Panc1 (cell line): ENCODE measurements around the gene IFIT1B. TPM values are rescaled to one million over a fixed set of nuclear protein-coding genes. Genes with fewer than 3 reads are reported as not detected.
A peak's percentile ranks its signal among the peaks of the same experiment; 100 is the strongest.

Experiments
- ATAC-seq: fragments of 200-7000 bp; cut with Tn5 transposase; 2 replicates; pipeline ENCODE4 v1.9.1; 2020; ENCODE audit warnings: mild to moderate bottlenecking, moderate library complexity
- BruUV-seq: library from RNA; stranded (reverse); fragments of 400-500 nt; replicated peaks from 2 replicates; lab custom pipeline; 2021; lab: Mats Ljungman, UMichigan
- CTCF ChIA-PET: fragments of 300-600 bp; sonication (Branson Sonifier 250); formaldehyde crosslinking; loops from one replicate; lab custom pipeline; 2022; ENCODE audit warnings: antibody characterized with exemption; lab: Charles Lee
- POLR2A ChIA-PET: fragments of 300-600 bp; sonication (Branson Sonifier 250); formaldehyde crosslinking; loops from one replicate; lab custom pipeline; 2022; ENCODE audit warnings: antibody characterized with exemption; lab: Charles Lee
- DNase-seq: peaks from one replicate; pipeline ENCODE4 v3.0.0-alpha.2; 2010; ENCODE audit warnings: low read depth, low spot score
- H3K27ac ChIP-seq: 2 replicates; pipeline ENCODE4 v1.5.1; 2011; ENCODE audit warnings: mild to moderate bottlenecking, low read length, inconsistent platforms
- H3K27me3 ChIP-seq: fragments of 200-500 bp; sonication (Bioruptor generic); 2 replicates; pipeline ENCODE4 v1.6.0; 2014; ENCODE audit warnings: low read length, inconsistent platforms; ENCODE audit not compliant: control insufficient read depth, insufficient read depth
- H3K36me3 ChIP-seq: fragments of 200-500 bp; sonication (Bioruptor generic); 2 replicates; pipeline ENCODE4 v1.5.1; 2014; ENCODE audit warnings: inconsistent platforms, mild to moderate bottlenecking, low read length, moderate library complexity; ENCODE audit not compliant: control insufficient read depth, insufficient read depth
- H3K4me1 ChIP-seq: 2 replicates; pipeline ENCODE4 v1.5.1; 2011; ENCODE audit warnings: inconsistent platforms, mild to moderate bottlenecking, low read length, moderate library complexity; ENCODE audit not compliant: control insufficient read depth, insufficient read depth
- H3K4me3 ChIP-seq, 2 experiments: 2 replicates each; pipeline ENCODE4 v1.5.1; 2011 to 2012; ENCODE audit warnings: low read depth in 2 of 2, low read length in 2 of 2, mild to moderate bottlenecking in 2 of 2, inconsistent platforms in 1 of 2, moderate library complexity in 1 of 2
- H3K9me3 ChIP-seq: fragments of 200-500 bp; sonication (Bioruptor generic); 2 replicates; pipeline ENCODE4 v1.5.1; 2014; ENCODE audit warnings: low read depth, mild to moderate bottlenecking, inconsistent platforms, low read length, moderate library complexity; ENCODE audit not compliant: control insufficient read depth, insufficient read depth
- CTCF ChIP-seq: fragments of 450-650 bp; IDR thresholded peaks from 2 replicates; pipeline ENCODE4 v1.5.1; 2017; ENCODE audit warnings: mild to moderate bottlenecking
- POLR2AphosphoS5 ChIP-seq: IDR thresholded peaks from 2 replicates; pipeline ENCODE4 v1.6.1; 2012; ENCODE audit warnings: mild to moderate bottlenecking, low read depth, low read length, moderate library complexity
- SIN3A ChIP-seq: IDR thresholded peaks from 2 replicates; pipeline ENCODE4 v1.6.1; 2012; ENCODE audit warnings: low read depth, mild to moderate bottlenecking, low read length, moderate library complexity, borderline replicate concordance; ENCODE audit not compliant: insufficient read depth
- TCF7L2 ChIP-seq: IDR thresholded peaks from 2 replicates; pipeline ENCODE4 v1.6.1; 2011; ENCODE audit warnings: mild to moderate bottlenecking, low read depth, low read length, inconsistent platforms
- in situ Hi-C: cut with HindIII; loops from 2 replicates; pipeline ENCODE4 v1.10.0; 2016; ENCODE audit warnings: low sequenced_read_pairs, low pct_unique_long_range_greater_than_20kb
- intact Hi-C: fragments of 100-400 bp; cut with micrococcal nuclease; formaldehyde crosslinking; loops from one replicate; pipeline ENCODE4 v1.10.0; 2022; ENCODE audit not compliant: unreplicated experiment
- total RNA-seq: library from RNA; stranded (reverse); gene quantifications from one replicate; pipeline ENCODE4 v1.2.1, GENCODE V29; 2021; ENCODE audit not compliant: unreplicated experiment
- TF ChIP-seq, protein P1 (sequence below), 2 experiments: IDR thresholded peaks; 2 replicates each; pipeline ENCODE4 v1.6.1; 2011 to 2012; ENCODE audit warnings: low read depth in 2 of 2, control low read depth in 1 of 2, low read length in 1 of 2, mild to moderate bottlenecking in 1 of 2, moderate library complexity in 1 of 2; ENCODE audit not compliant: insufficient read depth in 1 of 2

Gene IFIT1B
- total RNA-seq, 1 experiment from 2014 or later, result not detected

- Histone ChIP-seq H3K4me3 (no peak overlapping the region), H3K36me3 (no peaks in the 10 kb centered on the region), H3K9me3 (no peaks in the 10 kb centered on the region), H3K27me3 (no peaks in the 10 kb centered on the region), H3K4me1 (peaks cover 20% of the 10 kb centered on the region), H3K27ac (peak overlapping the region; percentile 36; the same call in 1 of the 2 replicates)
- ATAC-seq (no peak), DNase-seq (no peak)
- ChIA-PET POLR2A (no interaction called here), CTCF (no interaction called here)
- in situ Hi-C loops (no loop called here), intact Hi-C loops (no loop called here)
- BruUV-seq, result no TSS peak
- TF ChIP-seq POLR2AphosphoS5, result no peak
- TF ChIP-seq SIN3A, result no peak
- TF ChIP-seq, protein P1, sequence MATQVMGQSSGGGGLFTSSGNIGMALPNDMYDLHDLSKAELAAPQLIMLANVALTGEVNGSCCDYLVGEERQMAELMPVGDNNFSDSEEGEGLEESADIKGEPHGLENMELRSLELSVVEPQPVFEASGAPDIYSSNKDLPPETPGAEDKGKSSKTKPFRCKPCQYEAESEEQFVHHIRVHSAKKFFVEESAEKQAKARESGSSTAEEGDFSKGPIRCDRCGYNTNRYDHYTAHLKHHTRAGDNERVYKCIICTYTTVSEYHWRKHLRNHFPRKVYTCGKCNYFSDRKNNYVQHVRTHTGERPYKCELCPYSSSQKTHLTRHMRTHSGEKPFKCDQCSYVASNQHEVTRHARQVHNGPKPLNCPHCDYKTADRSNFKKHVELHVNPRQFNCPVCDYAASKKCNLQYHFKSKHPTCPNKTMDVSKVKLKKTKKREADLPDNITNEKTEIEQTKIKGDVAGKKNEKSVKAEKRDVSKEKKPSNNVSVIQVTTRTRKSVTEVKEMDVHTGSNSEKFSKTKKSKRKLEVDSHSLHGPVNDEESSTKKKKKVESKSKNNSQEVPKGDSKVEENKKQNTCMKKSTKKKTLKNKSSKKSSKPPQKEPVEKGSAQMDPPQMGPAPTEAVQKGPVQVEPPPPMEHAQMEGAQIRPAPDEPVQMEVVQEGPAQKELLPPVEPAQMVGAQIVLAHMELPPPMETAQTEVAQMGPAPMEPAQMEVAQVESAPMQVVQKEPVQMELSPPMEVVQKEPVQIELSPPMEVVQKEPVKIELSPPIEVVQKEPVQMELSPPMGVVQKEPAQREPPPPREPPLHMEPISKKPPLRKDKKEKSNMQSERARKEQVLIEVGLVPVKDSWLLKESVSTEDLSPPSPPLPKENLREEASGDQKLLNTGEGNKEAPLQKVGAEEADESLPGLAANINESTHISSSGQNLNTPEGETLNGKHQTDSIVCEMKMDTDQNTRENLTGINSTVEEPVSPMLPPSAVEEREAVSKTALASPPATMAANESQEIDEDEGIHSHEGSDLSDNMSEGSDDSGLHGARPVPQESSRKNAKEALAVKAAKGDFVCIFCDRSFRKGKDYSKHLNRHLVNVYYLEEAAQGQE (IDR thresholded peaks at IDR 0.05; ENCODE audit: insufficient read depth in 1 of 2, low read depth in 2 of 2, low read length in 1 of 2), result no peak
- TF ChIP-seq TCF7L2, result no peak
- TF ChIP-seq CTCF, result no peak
Observed at GRCh38 chr10:89371079-89371478, 6.8 kb upstream of the IFIT1B start.

- no peaks in the 10 kb centered on the region for H3K9me3 ChIP-seq
- H3K4me1 ChIP-seq, result peaks cover 20% of the 10 kb centered on the region
- BruUV-seq, result no TSS peak
- CTCF ChIA-PET, result no interaction called here
- no peaks in the 10 kb centered on the region for H3K36me3 ChIP-seq
- no peaks in the 10 kb centered on the region for H3K27me3 ChIP-seq
- POLR2A ChIA-PET, result no interaction called here
- no peak for DNase-seq
- H3K27ac ChIP-seq, result peak overlapping the region; percentile 36; the same call in 1 of the 2 replicates
- TF ChIP-seq POLR2AphosphoS5 (no peak), TCF7L2 (no peak), CTCF (no peak), SIN3A (no peak)
- TF ChIP-seq, protein P1 (IDR thresholded peaks at IDR 0.05; ENCODE audit: insufficient read depth in 1 of 2, low read depth in 2 of 2, low read length in 1 of 2), result no peak
- no peak overlapping the region for H3K4me3 ChIP-seq
- intact Hi-C loops (no loop called here), in situ Hi-C loops (no loop called here)
- ATAC-seq, result no peak
Observed at GRCh38 chr10:89371987-89372386, 5.9 kb upstream of the IFIT1B start.
